HepG2 (cell line): ENCODE data around the gene MAPK11. TPM values are rescaled to one million over a fixed set of nuclear protein-coding genes. Genes with fewer than 3 reads are reported as not detected.

ENCODE experiments used
- ATF7 ChIP-seq, 2 experiments: fragments of 450-650 bp in 1 of 2; sonication (generic) in 1 of 2; formaldehyde crosslinking in 1 of 2; IDR thresholded peaks; 2 replicates each; pipeline versions ENCODE4 v1.4.0 to v1.6.1; 2016 to 2020; ENCODE audit warnings: antibody characterized with exemption in 1 of 2, mild to moderate bottlenecking in 1 of 2, missing genetic modification reagents in 1 of 2
- ATF7-NPFF ChIP-seq: sonication (generic); formaldehyde crosslinking; IDR thresholded peaks from 2 replicates; pipeline ENCODE4 v1.8.1; 2023; ENCODE audit warnings: mild to moderate bottlenecking, low read depth, missing genetic modification reagents, moderate library complexity
- EP300 ChIP-seq, 3 experiments: sonication (generic) in 1 of 3; formaldehyde crosslinking in 1 of 3; IDR thresholded peaks; 2 replicates each; pipeline versions ENCODE4 v1.5.1 to v1.6.1; 2011 to 2020; ENCODE audit warnings: low read depth in 2 of 3, low read length in 2 of 3, borderline replicate concordance in 1 of 3, improper control_type of control experiment in 1 of 3, mild to moderate bottlenecking in 1 of 3, missing genetic modification reagents in 1 of 3, moderate library complexity in 1 of 3
- GLI4 ChIP-seq: sonication (generic); formaldehyde crosslinking; IDR thresholded peaks from 2 replicates; pipeline ENCODE4 v1.5.1; 2020; ENCODE audit warnings: missing genetic modification reagents, mild to moderate bottlenecking, moderate library complexity, borderline replicate concordance
- HNRNPUL1 ChIP-seq: fragments of 200-400 bp; formaldehyde crosslinking; IDR thresholded peaks from 2 replicates; pipeline ENCODE4 v1.6.1; 2017; ENCODE audit warnings: low read depth, mild to moderate bottlenecking, low read length, moderate library complexity
- NKX3-1 ChIP-seq: sonication (generic); formaldehyde crosslinking; IDR thresholded peaks from 2 replicates; pipeline ENCODE4 v1.5.0; 2020; ENCODE audit warnings: missing genetic modification reagents
- NR3C1 ChIP-seq: sonication (generic); formaldehyde crosslinking; IDR thresholded peaks from 2 replicates; pipeline ENCODE4 v1.4.0; 2020; ENCODE audit warnings: missing genetic modification reagents
- SNAI1 ChIP-seq: sonication (generic); formaldehyde crosslinking; IDR thresholded peaks from 2 replicates; pipeline ENCODE4 v1.5.0; 2020; ENCODE audit warnings: mild to moderate bottlenecking, missing genetic modification reagents, borderline replicate concordance
- YEATS2 ChIP-seq: sonication (generic); formaldehyde crosslinking; IDR thresholded peaks from 2 replicates; pipeline ENCODE4 v1.4.0; 2020; ENCODE audit warnings: missing genetic modification reagents, borderline replicate concordance
- ZNF20 ChIP-seq: sonication (generic); formaldehyde crosslinking; IDR thresholded peaks from 2 replicates; pipeline ENCODE4 v1.4.0; 2020; ENCODE audit warnings: mild to moderate bottlenecking, moderate library complexity, missing genetic modification reagents
- ZNF530 ChIP-seq: sonication (generic); formaldehyde crosslinking; IDR thresholded peaks from 2 replicates; pipeline ENCODE4 v1.5.0; 2020; ENCODE audit warnings: low read depth, mild to moderate bottlenecking, missing genetic modification reagents
- ZNF615 ChIP-seq: sonication (generic); formaldehyde crosslinking; IDR thresholded peaks from 2 replicates; pipeline ENCODE4 v1.5.0; 2020; ENCODE audit warnings: mild to moderate bottlenecking, missing genetic modification reagents, borderline replicate concordance
- polyA plus RNA-seq, 8 experiments: library from polyadenylated mRNA; depleted of rRNA in 3 of 8; stranded (reverse) in 7 of 8; unstranded in 1 of 8; fragments of >200 nt; fragmentation: Illumina TruSeq in 4 of 8; extraction: Trizol in 4 of 8; gene quantifications; 2 replicates each; pipeline versions ENCODE4 v1.2.1 to v1.2.3, GENCODE V29; 2011 to 2016; ENCODE audit warnings: low read depth in 4 of 8, missing spikeins in 1 of 8, mixed read lengths in 1 of 8; ENCODE audit not compliant: insufficient read depth in 1 of 8
- total RNA-seq, 5 experiments: library from RNA; depleted of rRNA; stranded (reverse); fragments of >200 nt; fragmentation: Illumina TruSeq; extraction: Trizol; gene quantifications; 2 replicates each; pipeline ENCODE4 v1.2.3, GENCODE V29; 2016; ENCODE audit warnings: low read depth in 1 of 5
- TF ChIP-seq, protein P1 (sequence below): sonication (generic); formaldehyde crosslinking; IDR thresholded peaks from 2 replicates; pipeline ENCODE4 v1.8.0; 2023; ENCODE audit warnings: mild to moderate bottlenecking, missing genetic modification reagents
- TF ChIP-seq, protein P2 (sequence below): IDR thresholded peaks from 2 replicates; pipeline ENCODE4 v1.6.1; 2018; ENCODE audit warnings: missing genetic modification reagents
- TF ChIP-seq, protein P3 (sequence below): sonication (generic); formaldehyde crosslinking; IDR thresholded peaks from 2 replicates; pipeline ENCODE4 v1.4.0; 2020; ENCODE audit warnings: missing genetic modification reagents
- TF ChIP-seq, protein P4 (sequence below): IDR thresholded peaks from 2 replicates; pipeline ENCODE4 v1.6.1; 2016; ENCODE audit warnings: missing compliant biosample characterization, missing genetic modification reagents, borderline replicate concordance
- TF ChIP-seq, protein P5 (sequence below): sonication (generic); formaldehyde crosslinking; IDR thresholded peaks from 2 replicates; pipeline ENCODE4 v1.8.0; 2022; ENCODE audit warnings: missing genetic modification reagents, mild to moderate bottlenecking, inconsistent platforms, borderline replicate concordance
- TF ChIP-seq, protein P6 (sequence below): sonication (generic); formaldehyde crosslinking; IDR thresholded peaks from 2 replicates; pipeline ENCODE4 v1.4.0; 2020; ENCODE audit warnings: missing genetic modification reagents

The MAPK11 gene
- total and polyA plus RNA-seq, 2 of the 13 experiments (the other 11 are each of a cell fraction or from before 2014, with no cell fraction given): 0.15 to 0.17 TPM

DNA sequence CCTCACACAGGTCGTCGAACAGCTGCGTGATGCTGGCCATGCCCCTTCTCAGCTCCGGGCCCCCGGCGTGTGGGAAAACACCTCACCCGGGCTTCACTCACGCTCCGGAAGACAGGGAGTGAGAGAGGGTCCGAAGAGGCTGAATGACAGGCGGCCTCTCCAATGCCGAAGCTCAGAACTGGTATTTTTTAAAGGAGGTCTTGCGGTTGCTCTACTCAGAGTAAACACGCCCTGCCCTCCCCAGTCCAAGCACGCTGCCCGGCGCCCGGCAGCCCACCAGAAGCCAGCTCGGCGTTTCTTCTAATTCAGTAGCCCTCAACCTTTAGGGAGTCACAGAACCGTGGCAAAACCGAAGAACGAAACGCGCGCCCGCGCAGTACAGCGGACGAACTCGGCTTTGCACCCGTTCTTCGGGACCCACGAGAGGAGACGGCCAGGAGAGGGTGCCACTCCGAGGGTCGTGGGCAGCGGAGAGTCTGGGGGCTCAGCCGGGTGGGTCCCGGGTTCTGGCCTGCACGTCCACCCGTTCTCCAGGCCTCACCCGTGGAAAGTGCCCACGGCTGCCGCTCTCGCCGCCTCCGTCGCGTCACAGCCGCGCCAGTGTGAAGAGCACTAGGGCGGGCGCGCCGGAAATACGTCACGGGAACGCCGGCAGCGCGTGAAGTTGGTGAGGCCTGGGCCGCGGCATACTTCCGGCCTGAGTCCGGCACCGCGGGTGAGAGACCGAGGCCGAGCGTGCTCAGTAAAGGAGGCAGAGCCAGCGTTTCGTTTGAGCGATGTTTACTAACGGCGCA, 25.6 kb downstream of the MAPK11 start, which contains the start of gene TUBGCP6 (continued):
- TF ChIP-seq EP300 (IDR thresholded peaks at IDR 0.05; ENCODE audit: low read depth in 2 of 2, low read length in 2 of 2): no peak
- TF ChIP-seq EP300 (CRISPR knock-in tag; IDR thresholded peaks at IDR 0.05; ENCODE audit: borderline replicate concordance): peak; percentile 45; the same call in 1 of the 2 replicates
- peak; percentile 97 for TF ChIP-seq YEATS2 (CRISPR knock-in tag)
- TF ChIP-seq GLI4: no peak
- no peak for TF ChIP-seq NR3C1 (CRISPR knock-in tag)
- TF ChIP-seq ZNF615 (CRISPR knock-in tag): 0 out of 2 replicates have a peak, but pooled peaks have one; percentile 63
- TF ChIP-seq ATF7-NPFF (CRISPR knock-in tag): peak; percentile 52; the same call in 1 of the 2 replicates
- TF ChIP-seq, protein P1, sequence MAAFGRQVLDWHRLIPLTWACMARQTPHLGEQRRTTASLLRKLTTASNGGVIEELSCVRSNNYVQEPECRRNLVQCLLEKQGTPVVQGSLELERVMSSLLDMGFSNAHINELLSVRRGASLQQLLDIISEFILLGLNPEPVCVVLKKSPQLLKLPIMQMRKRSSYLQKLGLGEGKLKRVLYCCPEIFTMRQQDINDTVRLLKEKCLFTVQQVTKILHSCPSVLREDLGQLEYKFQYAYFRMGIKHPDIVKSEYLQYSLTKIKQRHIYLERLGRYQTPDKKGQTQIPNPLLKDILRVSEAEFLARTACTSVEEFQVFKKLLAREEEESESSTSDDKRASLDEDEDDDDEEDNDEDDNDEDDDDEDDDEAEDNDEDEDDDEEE (CRISPR knock-in tag): no peak; the same call in none of the 2 replicates
- TF ChIP-seq, protein P2, sequence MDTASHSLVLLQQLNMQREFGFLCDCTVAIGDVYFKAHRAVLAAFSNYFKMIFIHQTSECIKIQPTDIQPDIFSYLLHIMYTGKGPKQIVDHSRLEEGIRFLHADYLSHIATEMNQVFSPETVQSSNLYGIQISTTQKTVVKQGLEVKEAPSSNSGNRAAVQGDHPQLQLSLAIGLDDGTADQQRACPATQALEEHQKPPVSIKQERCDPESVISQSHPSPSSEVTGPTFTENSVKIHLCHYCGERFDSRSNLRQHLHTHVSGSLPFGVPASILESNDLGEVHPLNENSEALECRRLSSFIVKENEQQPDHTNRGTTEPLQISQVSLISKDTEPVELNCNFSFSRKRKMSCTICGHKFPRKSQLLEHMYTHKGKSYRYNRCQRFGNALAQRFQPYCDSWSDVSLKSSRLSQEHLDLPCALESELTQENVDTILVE (CRISPR knock-in tag): peak; percentile 91
- no peak for TF ChIP-seq ZNF530
- TF ChIP-seq, protein P3, sequence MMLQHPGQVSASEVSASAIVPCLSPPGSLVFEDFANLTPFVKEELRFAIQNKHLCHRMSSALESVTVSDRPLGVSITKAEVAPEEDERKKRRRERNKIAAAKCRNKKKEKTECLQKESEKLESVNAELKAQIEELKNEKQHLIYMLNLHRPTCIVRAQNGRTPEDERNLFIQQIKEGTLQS (CRISPR knock-in tag): peak; percentile 60; the same call in 1 of the 2 replicates
- TF ChIP-seq, protein P4, sequence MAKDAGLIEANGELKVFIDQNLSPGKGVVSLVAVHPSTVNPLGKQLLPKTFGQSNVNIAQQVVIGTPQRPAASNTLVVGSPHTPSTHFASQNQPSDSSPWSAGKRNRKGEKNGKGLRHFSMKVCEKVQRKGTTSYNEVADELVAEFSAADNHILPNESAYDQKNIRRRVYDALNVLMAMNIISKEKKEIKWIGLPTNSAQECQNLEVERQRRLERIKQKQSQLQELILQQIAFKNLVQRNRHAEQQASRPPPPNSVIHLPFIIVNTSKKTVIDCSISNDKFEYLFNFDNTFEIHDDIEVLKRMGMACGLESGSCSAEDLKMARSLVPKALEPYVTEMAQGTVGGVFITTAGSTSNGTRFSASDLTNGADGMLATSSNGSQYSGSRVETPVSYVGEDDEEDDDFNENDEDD (CRISPR knock-in tag): peak; percentile 83
- no peak for TF ChIP-seq HNRNPUL1
- no peak for TF ChIP-seq ZNF20 (CRISPR knock-in tag)
- no peak for TF ChIP-seq SNAI1 (CRISPR knock-in tag)
- TF ChIP-seq NKX3-1 (CRISPR knock-in tag): peak; percentile 47; the same call in 1 of the 2 replicates
- TF ChIP-seq, protein P5, sequence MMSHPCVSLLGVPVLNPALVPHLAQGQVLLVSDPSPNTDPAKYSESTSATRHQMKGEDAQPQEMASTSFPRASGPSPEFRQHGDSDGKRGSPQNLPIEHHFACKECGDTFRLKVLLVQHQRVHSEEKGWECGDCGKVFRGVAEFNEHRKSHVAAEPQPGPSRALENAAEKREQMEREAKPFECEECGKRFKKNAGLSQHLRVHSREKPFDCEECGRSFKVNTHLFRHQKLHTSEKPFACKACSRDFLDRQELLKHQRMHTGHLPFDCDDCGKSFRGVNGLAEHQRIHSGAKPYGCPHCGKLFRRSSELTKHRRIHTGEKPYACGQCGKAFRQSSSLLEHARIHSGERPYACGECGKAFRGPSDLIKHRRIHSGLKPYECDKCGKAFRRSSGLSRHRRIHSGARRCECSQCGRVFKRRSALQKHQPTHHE: 0 out of 2 replicates have a peak, but pooled peaks have one; percentile 45
- TF ChIP-seq, protein P6, sequence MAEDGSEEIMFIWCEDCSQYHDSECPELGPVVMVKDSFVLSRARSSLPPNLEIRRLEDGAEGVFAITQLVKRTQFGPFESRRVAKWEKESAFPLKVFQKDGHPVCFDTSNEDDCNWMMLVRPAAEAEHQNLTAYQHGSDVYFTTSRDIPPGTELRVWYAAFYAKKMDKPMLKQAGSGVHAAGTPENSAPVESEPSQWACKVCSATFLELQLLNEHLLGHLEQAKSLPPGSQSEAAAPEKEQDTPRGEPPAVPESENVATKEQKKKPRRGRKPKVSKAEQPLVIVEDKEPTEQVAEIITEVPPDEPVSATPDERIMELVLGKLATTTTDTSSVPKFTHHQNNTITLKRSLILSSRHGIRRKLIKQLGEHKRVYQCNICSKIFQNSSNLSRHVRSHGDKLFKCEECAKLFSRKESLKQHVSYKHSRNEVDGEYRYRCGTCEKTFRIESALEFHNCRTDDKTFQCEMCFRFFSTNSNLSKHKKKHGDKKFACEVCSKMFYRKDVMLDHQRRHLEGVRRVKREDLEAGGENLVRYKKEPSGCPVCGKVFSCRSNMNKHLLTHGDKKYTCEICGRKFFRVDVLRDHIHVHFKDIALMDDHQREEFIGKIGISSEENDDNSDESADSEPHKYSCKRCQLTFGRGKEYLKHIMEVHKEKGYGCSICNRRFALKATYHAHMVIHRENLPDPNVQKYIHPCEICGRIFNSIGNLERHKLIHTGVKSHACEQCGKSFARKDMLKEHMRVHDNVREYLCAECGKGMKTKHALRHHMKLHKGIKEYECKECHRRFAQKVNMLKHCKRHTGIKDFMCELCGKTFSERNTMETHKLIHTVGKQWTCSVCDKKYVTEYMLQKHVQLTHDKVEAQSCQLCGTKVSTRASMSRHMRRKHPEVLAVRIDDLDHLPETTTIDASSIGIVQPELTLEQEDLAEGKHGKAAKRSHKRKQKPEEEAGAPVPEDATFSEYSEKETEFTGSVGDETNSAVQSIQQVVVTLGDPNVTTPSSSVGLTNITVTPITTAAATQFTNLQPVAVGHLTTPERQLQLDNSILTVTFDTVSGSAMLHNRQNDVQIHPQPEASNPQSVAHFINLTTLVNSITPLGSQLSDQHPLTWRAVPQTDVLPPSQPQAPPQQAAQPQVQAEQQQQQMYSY: peak; percentile 32; the same call in 1 of the 2 replicates
- TF ChIP-seq ATF7 (IDR thresholded peaks at IDR 0.05): no peak
- TF ChIP-seq ATF7 (CRISPR knock-in tag; IDR thresholded peaks at IDR 0.05): peak; percentile 56; the same call in 1 of the 2 replicates
